Cardiac muscle cell (in vitro differentiated cells and primary cell): ENCODE data around the gene GOLGA8J. TPM values are rescaled to one million over a fixed set of nuclear protein-coding genes. Genes with fewer than 3 reads are reported as not detected.
"Not testable (repeated sequence)": the region's sequence is repeated elsewhere in the genome, so short reads cannot be mapped to it uniquely, and the experiment has no call there.

Experiments used
- DNase-seq, 2 donors: peaks; one replicate each; pipeline versions ENCODE4 v3.0.0 to v3.0.0-alpha.2; 2010 to 2017; ENCODE audit warnings: low read depth in 1 of 2, low spot score in 1 of 2
- H3K27ac ChIP-seq: fragments of 200-600 bp; sonication (generic); 2 replicates; pipeline ENCODE4 v1.5.1; 2016
- H3K27me3 ChIP-seq: fragments of 200-600 bp; sonication (generic); 2 replicates; pipeline ENCODE4 v1.6.0; 2016; ENCODE audit warnings: control low read depth
- H3K36me3 ChIP-seq: fragments of 200-600 bp; sonication (generic); 2 replicates; pipeline ENCODE4 v1.5.1; 2016; ENCODE audit warnings: control low read depth
- H3K4me1 ChIP-seq: fragments of 200-600 bp; sonication (generic); 2 replicates; pipeline ENCODE4 v1.8.1; 2017; ENCODE audit warnings: low read depth, mild to moderate bottlenecking, mixed run types
- H3K4me3 ChIP-seq: fragments of 200-600 bp; sonication (generic); 2 replicates; pipeline ENCODE4 v1.5.1; 2016; ENCODE audit warnings: mild to moderate bottlenecking
- H3K9me3 ChIP-seq: fragments of 200-600 bp; sonication (generic); 2 replicates; pipeline ENCODE4 v1.5.1; 2017; ENCODE audit warnings: low read depth, mild to moderate bottlenecking, control low read depth
- polyA plus RNA-seq: library from polyadenylated mRNA; unstranded; fragments of >200 nt; fragmentation: Nextera tagmentation; extraction: Ambion mirVana; gene quantifications from 2 replicates; pipeline ENCODE4 v1.2.1, GENCODE V29; 2016
- total RNA-seq: library from RNA; depleted of rRNA; stranded (reverse); fragments of >200 nt; gene quantifications from 2 replicates; pipeline ENCODE4 v1.2.3, GENCODE V29; 2016
- TF ChIP-seq, protein P1 (sequence below): IDR thresholded peaks from 2 replicates; pipeline ENCODE4 v1.5.1; 2012; ENCODE audit warnings: low read depth, mild to moderate bottlenecking, low read length

GOLGA8J gene
- total and polyA plus RNA-seq, 2 experiments from 2014 or later, result not detected

DNA sequence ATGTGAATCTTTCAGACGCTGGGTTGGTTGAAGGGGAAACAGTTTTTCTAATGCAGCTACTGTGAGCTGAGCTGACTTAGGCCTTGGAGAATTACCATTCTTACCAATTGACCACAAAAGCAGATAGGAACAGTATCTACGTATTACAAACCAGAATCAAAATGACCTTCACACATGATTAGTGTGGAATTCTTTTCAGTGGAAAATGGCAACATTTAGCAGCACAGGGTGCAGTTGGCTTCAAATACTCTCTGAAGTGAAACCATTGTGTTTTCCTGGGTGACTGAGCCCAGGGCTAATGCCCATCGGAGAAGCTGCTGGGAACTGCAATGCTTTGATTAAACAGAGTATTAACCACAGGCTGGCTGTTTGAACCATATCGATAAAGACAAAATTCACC lies 40.2 kb upstream of the GOLGA8J start:
- Histone ChIP-seq H3K36me3 (no peaks in the 10 kb centered on the region), H3K9me3 (no peaks in the 10 kb centered on the region), H3K4me3 (no peak overlapping the region), H3K27ac (no peak overlapping the region), H3K4me1 (no peaks in the 10 kb centered on the region), H3K27me3 (no peaks in the 10 kb centered on the region)
- TF ChIP-seq, protein P1, sequence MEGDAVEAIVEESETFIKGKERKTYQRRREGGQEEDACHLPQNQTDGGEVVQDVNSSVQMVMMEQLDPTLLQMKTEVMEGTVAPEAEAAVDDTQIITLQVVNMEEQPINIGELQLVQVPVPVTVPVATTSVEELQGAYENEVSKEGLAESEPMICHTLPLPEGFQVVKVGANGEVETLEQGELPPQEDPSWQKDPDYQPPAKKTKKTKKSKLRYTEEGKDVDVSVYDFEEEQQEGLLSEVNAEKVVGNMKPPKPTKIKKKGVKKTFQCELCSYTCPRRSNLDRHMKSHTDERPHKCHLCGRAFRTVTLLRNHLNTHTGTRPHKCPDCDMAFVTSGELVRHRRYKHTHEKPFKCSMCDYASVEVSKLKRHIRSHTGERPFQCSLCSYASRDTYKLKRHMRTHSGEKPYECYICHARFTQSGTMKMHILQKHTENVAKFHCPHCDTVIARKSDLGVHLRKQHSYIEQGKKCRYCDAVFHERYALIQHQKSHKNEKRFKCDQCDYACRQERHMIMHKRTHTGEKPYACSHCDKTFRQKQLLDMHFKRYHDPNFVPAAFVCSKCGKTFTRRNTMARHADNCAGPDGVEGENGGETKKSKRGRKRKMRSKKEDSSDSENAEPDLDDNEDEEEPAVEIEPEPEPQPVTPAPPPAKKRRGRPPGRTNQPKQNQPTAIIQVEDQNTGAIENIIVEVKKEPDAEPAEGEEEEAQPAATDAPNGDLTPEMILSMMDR, result no peak
- DNase-seq, result peak in 1 of 2 donors; percentile 19

GRCh38 chr15:30043211-30043655 lies 39.5 kb upstream of the GOLGA8J start:
- peak in 1 of 2 donors; percentile 32 for DNase-seq
- Histone ChIP-seq H3K4me3 (no peak overlapping the region), H3K9me3 (no peaks in the 10 kb centered on the region), H3K4me1 (no peaks in the 10 kb centered on the region), H3K36me3 (no peaks in the 10 kb centered on the region), H3K27me3 (no peaks in the 10 kb centered on the region), H3K27ac (no peak overlapping the region)
- TF ChIP-seq, protein P1, result peak; percentile 26

- TF ChIP-seq, protein P1, result no peak
- no peaks in the 10 kb centered on the region for H3K9me3 ChIP-seq
- no peaks in the 10 kb centered on the region for H3K36me3 ChIP-seq
- no peak overlapping the region for H3K27ac ChIP-seq
- no peaks in the 10 kb centered on the region for H3K4me1 ChIP-seq
- no peak for DNase-seq
- H3K4me3 ChIP-seq, result no peak overlapping the region
- no peaks in the 10 kb centered on the region for H3K27me3 ChIP-seq
Measured at GRCh38 chr15:30044377-30044776, 38.4 kb upstream of the GOLGA8J start.

GRCh38 chr15:30044826-30045225 lies 37.9 kb upstream of the GOLGA8J start:
- H3K27ac ChIP-seq, DNase-seq, H3K27me3 ChIP-seq, H3K4me3 ChIP-seq, H3K9me3 ChIP-seq, H3K4me1 ChIP-seq, H3K36me3 ChIP-seq: not testable (repeated sequence)

GRCh38 chr15:30045248-30046041 lies 37.3 kb upstream of the GOLGA8J start:
- DNase-seq, H3K9me3 ChIP-seq, H3K4me3 ChIP-seq: not testable (repeated sequence)

GRCh38 chr15:30046430-30046829 lies 36.3 kb upstream of the GOLGA8J start:
- H3K36me3 ChIP-seq, result no peaks in the 10 kb centered on the region
- no peaks in the 10 kb centered on the region for H3K27me3 ChIP-seq
- TF ChIP-seq, protein P1, result no peak
- H3K4me1 ChIP-seq, result no peaks in the 10 kb centered on the region
- H3K27ac ChIP-seq, result no peak overlapping the region
- no peak overlapping the region for H3K4me3 ChIP-seq
- no peak for DNase-seq
- no peaks in the 10 kb centered on the region for H3K9me3 ChIP-seq

More at GRCh38 chr15:30045248-30046041, 37.3 kb upstream of the GOLGA8J start:
- not testable (repeated sequence) for H3K36me3 ChIP-seq, H3K4me1 ChIP-seq, H3K27ac ChIP-seq, H3K27me3 ChIP-seq
